GM21786 (cell line): Measurements from ENCODE around the gene RGS7BP.

Source experiments
- ATAC-seq: cut with Tn5 transposase; IDR thresholded peaks from one replicate; pipeline ENCODE4 v1.9.1; 2021; ENCODE audit not compliant: unreplicated experiment

Gene RGS7BP

DNA sequence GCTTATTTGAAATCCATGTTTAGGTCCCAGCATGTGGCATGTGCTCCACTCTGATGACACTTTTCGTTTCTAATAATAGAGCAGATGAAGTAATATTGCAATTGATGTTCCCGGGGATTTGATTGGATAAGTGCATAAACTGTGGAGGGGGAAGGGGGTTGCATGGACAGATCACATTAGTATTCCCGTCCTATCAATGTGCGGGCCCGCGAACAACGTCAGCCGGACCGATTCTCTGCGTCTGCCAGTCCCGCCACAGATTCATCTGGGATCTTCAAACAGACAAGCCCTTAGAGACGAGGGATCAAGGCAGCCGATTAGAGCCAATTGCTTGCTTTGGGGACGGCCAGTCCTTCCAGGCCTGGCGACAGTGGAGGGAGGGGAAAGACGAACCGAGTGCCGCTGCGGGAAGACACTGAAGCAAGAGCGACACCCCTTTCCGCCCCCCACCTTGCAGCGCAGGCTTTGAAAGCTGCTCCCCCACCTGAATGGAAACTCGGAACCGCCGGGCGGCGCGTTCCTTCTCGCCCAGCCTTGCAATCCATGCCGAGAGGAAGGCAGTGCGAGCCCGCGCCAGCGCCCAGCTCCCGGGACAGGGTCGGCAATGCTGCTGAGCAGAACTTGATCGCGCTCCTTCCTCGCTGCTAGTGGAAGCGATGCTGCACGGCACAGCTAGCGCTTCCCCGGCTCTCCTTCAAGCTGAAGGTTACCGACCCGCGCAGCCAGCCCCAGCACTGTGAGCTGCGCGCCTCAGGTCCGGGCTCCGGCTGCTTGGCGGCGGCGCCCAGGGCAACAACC is at the start of gene RGS7BP:
RGS7BP (plus strand) TSS at position 247 of the 798 bp plus-strand sequence. CDS start 610 bp downstream, outside the sequence.
- no peak for ATAC-seq

DNA sequence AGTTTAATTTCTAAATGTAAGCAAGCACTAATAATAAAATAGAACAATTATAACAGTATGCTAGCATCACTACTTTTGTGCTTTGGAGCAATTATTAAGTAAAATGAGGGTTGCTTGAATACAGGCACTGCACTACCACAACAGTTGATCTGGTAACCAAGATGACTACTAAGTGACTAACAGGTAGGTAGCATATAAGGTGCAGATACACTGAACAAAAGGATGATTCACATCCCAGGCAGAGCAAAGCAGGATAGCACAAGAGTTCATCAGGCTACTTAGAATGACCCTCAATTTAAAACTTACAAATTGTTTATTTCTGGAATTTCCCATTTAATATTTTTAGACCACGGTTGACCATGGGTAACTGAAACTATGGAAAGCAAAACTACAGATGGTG is 48.0 kb upstream of the RGS7BP start:
- ATAC-seq: no peak

DNA sequence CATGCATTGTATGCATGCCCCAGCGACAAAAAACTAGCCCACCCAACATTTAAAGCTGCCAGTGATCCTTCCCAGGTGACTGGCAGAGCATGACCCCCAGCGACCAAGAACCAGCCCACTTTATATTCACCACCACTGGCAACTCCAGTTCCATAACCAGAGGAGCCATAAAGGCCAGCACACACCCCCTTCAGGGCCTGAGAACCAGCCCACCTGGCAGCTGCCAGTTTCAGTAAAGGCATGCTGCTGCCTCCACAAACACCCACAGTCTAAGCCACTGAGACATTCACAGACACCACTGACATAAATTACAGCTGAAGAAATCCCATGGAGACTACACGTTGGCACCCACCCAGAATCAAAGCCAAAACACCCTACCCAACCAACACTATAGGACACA is 46.9 kb upstream of the RGS7BP start:
- no peak for ATAC-seq

DNA sequence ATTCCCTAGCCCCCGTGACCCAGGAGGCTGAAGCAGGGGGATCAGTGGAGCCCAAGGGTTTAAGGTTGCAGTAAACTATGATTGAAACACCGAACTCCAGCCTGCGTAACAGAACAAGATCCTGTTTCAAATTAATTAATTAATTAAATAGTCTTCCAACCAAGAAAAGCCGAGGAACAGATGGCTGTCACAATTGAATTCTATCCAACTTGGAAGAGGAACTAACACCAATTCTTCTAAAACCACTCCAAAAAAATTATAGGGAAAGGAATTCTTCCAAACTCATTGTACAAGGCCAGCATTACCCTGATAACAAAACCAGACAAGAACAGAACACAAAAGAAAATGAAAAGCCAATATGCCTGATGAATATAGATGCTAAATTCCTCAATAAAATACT is 43.4 kb upstream of the RGS7BP start:
- no peak for ATAC-seq

DNA sequence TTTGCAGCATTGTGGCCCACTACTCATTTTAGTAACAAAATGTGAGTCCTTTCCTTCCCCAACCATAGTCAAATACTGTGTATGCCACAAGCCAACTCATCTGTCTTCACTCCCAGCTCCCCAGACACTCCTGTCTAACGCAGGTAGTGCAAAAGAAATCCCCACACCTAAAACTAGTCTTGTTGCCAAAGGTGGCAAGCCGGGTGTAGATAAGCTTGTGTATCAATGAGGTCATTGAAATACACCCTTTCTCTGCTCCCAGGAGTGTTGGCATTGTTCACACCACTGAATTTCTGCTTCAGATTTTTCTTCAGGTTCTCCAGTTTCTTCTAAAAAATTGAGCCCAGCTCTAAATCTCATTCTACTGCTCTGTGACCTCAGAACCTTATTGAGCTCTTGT is 19.7 kb upstream of the RGS7BP start:
- no peak for ATAC-seq

DNA sequence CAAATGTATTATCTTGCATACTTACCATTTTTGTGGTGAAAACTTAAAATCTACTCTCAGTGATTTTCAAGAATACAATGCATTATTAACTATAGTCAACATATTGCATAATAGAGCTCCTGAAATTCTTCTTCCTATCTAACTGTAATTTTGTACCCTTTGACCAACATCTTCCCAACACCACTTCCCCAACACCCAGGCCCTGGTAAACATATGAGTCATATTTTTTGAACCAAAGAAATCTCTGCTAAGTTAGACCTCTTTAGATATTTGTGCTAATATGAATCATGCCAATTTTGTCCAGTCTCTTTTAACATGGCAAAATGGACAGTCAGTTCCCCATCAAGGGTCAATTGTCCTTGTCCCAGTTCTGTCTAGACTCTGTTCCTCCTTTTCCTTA is 18.5 kb upstream of the RGS7BP start:
- no peak for ATAC-seq

DNA sequence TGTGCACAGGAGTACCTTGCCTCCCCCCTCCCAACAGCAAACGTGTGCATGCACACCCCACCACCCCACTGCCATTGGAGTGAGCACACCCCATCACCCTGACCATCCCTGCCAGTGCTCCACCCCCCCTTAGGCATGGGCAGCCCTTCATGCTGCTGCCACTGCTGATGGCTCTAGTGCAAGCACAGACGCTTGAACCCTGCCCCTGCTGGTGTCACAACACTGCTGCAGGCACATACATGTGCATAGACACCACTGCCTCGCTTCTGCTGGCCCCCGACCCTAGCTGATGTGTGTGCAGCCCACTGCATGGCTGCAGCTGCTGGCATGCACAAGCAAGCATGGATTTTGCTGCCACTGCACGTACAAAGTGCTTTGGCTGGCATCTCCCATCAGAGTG is 16.0 kb upstream of the RGS7BP start:
- no peak for ATAC-seq

DNA sequence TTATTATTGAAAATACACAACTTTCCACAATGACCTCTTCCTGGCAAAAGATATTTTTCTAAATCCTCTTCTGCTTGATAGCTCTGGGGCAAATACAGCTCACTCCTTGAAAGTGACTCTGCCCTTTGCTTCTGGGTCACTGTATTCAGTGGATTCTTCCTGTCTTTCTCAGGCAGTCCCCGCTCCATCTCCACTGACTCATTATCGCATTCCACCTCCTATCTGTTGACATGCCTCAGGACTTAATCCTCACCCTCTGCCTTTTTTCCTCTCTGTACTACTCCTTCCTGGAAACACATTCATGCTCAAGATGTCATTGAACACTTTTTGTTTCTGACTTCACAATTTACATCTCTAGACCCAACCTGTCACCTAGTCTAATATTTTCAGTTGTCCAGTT is 8.4 kb upstream of the RGS7BP start:
- no peak for ATAC-seq

DNA sequence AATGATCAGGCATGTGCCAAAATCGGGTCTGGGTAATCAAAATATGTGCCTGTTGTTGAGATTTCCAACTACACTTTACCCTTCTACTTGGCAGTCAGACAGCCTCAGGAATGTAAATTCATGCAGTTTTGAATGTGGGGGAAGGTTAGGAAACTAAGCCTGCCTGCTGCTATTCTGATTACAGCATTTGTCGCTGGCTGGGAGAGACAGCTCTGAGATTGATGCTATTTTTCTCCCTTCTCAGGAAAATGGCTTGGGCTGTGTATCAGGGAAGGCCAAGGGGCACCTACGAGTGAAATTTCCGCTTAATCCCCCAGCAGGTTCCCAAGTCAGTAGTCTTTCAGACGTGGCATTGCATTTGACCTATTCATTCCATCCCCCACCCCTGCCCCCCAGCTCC is 3.6 kb upstream of the RGS7BP start:
- ATAC-seq: no peak

DNA sequence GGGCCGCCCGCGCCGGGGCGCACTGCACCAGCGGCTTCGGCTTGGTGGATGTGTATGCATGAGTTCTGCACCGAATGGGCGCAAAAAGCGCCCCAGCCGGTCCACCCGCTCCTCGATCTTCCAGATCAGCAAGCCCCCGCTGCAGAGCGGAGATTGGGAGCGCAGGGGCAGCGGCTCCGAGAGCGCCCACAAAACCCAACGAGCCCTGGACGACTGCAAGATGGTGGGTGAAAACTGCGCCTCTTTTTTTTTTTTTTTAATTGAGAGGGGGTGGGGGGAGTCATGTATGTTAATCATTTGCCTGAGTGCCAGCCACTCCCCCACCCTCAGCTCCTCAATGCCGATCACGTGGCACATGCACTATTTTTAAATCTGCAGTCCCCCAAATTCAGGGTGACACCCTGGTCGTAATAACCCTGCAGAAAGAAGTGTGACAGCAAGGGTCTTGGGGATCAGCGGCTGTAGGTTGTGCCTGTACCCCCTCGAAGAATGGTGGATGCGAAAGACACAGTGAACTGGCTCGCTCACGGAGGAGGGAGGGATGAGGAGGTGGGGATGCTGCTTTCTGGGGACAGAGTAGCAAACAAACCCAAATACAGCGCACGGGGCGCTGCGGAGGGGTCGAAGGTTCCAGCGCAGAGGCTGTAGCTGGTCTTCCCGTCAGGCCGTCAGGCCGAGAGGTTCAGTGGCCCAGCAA is 900 bp downstream of the RGS7BP start:
- ATAC-seq: no peak

DNA sequence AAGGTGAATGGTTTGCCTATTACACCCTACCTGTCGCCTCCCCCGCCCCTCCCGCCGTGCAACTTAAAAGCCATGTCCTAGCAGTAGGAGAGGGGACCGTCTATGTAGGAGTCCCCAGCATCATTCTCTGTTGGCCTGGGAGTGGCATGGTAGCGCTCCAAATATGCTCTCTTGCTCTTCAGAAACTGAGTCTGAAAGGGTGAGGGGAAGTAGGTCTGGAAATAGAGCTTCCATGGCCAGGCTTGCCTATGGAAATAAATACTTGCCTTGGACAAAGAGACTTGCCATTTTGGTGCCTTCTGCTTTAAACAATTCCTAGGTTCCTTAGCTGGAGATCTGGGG is 1.4 kb downstream of the RGS7BP start:
- ATAC-seq: no peak

DNA sequence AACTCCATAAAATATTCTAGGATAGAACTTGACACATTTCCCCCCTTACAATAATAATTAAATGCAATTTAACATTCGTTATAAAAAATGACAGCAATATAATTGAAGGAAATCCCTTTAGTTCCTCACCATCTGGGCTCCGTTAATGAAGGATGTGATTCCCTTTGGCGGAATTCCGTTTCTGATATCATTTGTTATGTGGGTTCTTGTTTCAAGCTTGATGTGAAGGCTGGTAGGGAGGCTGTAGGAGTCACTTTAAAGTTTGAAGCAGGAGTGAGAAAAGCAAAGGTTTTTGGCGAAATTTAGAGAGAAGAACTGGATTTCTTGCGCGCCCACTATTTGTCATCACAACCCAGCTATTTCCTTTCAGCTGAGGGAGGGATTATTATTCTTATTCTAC is 4.0 kb downstream of the RGS7BP start:
- no peak for ATAC-seq

DNA sequence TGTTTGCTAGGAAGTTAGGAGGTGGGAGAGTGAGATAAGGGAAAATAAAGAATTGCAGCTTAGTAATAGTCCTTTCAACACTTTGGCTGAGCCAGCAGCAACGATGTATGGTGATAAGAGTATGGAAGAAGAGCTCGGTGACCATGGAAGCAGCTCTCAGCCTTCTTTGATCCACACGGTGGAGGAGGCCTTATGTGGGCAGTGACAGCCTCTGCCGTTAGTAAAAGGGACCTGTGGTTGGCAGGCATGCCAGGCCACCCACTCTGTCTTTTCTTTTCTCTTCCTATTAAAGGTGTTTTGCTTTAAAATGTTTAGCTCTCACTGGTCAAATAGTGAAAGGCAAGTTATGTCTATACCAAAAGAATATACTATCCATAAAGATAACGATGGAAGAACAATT is 7.7 kb downstream of the RGS7BP start:
- no peak for ATAC-seq

DNA sequence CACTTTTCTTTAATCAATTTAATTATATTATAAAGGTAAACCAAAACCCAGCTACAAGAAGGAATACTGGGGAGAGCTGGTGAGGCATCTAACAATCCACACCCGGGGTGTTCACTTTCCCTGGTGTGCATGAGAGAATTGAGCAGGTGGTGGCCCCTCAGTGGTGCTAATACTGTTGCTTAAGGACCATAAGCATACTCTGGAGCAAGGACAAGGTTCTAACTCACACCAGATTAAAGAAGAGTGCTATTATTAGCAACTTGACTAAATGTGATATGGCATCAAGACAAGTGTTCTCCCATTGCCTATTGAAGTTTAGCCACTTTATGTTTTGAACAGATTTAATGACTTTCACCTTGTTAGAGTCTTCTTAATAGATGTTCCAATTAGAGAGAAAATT is 8.8 kb downstream of the RGS7BP start:
- ATAC-seq: no peak

DNA sequence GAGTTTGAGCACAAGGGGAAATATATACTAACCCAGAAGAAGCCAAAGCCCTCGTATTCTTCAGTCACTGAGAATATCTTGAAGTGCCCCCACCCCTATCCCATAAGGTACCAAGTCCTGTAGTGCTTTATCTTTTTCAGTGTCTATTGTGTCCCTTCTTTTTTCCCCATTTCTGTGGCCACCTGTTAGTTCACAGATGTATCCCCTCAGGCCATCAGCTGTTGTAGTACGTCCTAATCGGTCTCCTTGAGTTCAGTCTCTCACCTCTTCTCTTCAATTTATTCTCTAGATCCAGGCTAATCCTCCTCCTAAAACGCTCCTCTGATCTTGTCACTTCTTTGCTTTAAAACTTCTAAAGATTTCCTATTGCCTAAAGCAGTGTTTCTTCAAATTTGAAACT is 10.4 kb downstream of the RGS7BP start:
- ATAC-seq: no peak

DNA sequence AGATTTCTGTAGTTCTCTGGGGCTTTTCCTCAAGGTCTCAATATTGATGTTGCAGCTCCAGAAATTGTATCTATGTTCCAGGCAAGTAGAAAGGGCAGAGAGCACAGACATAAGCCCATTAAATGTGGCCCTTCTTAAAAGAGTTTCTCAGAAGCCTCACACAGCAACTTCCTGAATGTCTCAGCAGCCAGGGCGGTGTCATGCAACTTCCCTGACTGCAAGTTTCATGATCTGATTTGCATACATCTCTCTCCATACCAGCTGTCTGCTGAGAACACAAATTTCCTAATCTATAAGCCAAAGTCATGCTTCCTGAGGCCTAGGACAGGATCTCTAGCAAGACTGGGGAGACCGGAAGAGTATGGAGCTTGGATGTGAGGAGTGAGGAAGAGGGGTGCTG is 13.0 kb downstream of the RGS7BP start:
- peak; percentile 76 for ATAC-seq

DNA sequence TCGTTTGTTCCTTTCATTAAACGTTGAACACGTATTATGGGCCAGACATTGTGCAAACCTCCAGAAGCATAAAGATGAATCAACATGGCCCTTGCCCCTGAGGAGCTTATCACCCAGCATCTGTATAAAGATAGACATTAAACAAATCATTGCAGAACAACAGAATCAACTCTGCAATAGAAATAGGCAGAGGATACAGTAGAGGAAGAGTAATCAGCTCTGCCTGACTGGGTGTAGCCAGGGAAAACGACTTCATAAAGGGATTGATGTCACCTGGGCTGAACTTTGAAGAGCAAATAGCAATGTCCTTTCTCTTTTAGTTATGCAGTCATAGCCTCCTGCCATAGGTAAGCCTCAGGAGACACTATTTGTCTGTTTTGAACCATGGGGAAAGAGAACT is 13.4 kb downstream of the RGS7BP start:
- ATAC-seq: no peak

DNA sequence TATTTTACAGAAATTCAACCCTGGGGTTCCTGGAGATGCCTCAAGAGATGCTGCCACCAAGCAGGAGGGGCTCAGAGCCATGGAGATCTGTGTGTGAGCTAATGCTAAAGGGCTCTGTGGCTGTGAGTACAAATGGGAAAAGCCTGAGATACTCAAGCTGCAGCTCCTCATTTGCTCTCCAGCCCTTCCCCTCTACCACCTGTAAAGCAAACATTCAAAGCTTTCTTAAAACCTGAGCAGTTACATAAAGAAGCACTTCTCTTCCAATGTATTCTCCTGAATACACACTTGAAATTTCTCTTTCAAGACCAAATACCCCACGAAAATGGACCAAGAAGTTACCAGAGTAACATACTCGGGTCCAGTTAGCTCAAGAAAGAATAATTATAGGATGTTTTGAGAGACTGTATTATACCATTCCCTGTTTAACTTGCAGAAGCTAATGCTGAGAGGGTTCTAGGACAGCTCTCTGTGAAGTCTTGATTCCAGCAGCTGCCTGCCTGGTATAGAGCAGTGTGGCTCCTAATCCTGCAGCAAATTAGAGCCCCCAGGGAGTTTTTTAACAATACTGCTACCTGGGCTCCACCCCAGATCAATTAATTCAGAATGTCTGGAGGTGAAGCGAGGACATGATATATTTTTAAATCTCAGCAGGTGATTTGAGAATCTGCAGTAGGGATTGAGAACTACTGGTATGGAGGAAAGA is 21.1 kb downstream of the RGS7BP start:
- ATAC-seq: no peak

DNA sequence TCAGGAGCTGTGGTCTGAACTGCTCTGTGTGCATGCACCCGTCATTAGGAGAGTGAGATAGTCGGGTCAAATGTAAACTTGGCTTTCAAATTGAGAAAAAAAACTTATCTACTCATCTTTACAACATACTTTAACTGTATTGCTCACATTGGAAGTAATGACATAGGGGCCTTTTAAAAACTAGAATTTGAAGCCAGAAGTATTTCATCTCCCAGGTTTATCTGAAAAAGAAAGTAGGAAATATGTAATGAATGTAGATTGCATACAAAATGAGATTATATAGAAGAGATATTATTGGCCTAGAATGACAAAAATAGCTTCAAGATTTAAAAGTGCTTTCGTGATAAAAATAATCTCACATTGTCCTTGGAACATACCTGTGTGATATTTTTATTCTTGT is 24.3 kb downstream of the RGS7BP start:
- no peak for ATAC-seq

DNA sequence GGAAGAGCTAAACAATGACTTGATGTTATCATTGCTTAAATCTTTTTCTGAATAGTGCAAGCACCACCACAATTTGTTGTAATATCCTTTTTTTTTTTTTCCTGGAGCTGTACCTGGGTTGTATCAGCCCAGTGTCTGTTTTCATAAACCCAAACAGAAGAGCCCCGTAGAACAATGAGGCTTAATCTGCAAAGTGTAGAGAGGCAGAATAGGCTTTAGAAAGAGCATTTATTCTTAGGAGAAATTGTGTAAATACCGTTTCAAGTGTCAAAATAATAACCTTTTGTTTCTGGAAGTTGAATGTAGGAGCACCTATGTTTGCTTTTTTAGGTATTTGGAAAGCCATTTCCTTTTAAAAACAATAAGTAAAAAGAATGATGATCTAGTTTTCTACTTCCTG is 26.4 kb downstream of the RGS7BP start:
- no peak for ATAC-seq

DNA sequence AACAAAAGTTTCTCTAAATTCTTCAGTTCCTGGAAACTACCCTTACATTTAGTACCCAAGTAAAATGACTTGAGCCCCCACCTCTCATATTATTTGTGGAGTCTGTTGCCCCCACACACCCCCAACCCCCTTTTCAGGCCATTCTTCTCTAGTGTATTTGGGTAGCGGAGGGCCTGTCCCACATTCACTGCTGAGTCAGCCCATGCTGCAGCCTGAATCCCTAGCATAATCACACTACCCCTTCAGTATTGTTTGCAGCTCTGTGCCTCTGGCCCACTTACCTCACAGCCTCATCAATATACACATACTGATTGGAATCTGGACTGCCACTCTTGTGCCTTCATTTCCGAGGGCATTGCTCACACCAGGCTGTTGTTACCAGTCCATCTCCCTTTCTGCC is 26.8 kb downstream of the RGS7BP start:
- no peak for ATAC-seq

DNA sequence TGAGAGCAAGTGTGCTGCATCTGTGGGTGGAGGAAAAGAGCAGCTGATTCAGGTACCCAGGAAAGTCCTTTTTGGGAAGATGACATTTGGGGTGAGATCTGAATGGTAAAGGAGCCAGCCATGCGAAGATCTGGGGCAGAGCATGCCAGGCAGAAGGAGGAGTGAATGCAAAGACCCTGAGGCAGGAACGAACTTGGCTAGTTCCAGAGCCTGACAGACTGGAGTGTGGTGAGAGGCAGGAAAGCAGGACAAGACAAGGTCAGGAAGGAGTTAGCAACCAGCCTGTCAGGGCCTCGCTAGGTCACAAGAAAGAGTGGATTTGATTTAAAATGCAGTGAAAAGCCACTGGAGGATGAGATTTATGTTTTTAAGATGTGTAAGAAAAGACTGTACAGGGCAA is 28.2 kb downstream of the RGS7BP start:
- ATAC-seq: no peak
